GM12878 (cell line): ENCODE measurements around the gene OVOL3.

Experiments
- CEBPB ChIP-seq, 2 experiments: fragments of 150-350 bp in 1 of 2; IDR thresholded peaks; 2 replicates each; pipeline ENCODE4 v1.6.1; 2012 to 2014; ENCODE audit warnings: low read depth in 2 of 2, low read length in 2 of 2, borderline replicate concordance in 1 of 2, inconsistent platforms in 1 of 2
- CHD1 ChIP-seq: IDR thresholded peaks from 2 replicates; pipeline ENCODE4 v1.6.1; 2012; ENCODE audit warnings: low read depth, low read length, improper control_type of control experiment
- CHD4 ChIP-seq: fragments of 200-600 bp; sonication (generic); IDR thresholded peaks from 2 replicates; pipeline ENCODE4 v1.6.1; 2016; ENCODE audit warnings: mild to moderate bottlenecking
- CREB1 ChIP-seq: IDR thresholded peaks from 2 replicates; pipeline ENCODE4 v1.6.1; 2012; ENCODE audit warnings: low read depth, mild to moderate bottlenecking, inconsistent platforms
- MXI1 ChIP-seq: fragments of 150-350 bp; IDR thresholded peaks from 2 replicates; pipeline ENCODE4 v1.6.1; 2011; ENCODE audit warnings: low read depth, mild to moderate bottlenecking, inconsistent platforms, low read length, improper control_type of control experiment
- NRF1 ChIP-seq: conservative IDR thresholded peaks from 2 replicates; pipeline ENCODE4 v1.6.1; 2011; ENCODE audit warnings: mild to moderate bottlenecking, low read depth, low read length, improper control_type of control experiment
- RFX5 ChIP-seq: IDR thresholded peaks from 2 replicates; pipeline ENCODE4 v1.6.1; 2011; ENCODE audit warnings: low read depth, low read length, improper control_type of control experiment
- TAF1 ChIP-seq: IDR thresholded peaks from 2 replicates; pipeline ENCODE4 v1.6.1; 2011; ENCODE audit warnings: mild to moderate bottlenecking, low read depth, low read length, borderline replicate concordance
- TCF3 ChIP-seq: IDR thresholded peaks from 2 replicates; pipeline ENCODE4 v1.6.1; 2012; ENCODE audit warnings: low read depth, mild to moderate bottlenecking, low read length, borderline replicate concordance; ENCODE audit not compliant: insufficient read depth
- TF ChIP-seq, protein P1 (sequence below): IDR thresholded peaks from 2 replicates; pipeline ENCODE4 v1.6.1; 2011; ENCODE audit warnings: low read depth, low read length, improper control_type of control experiment, borderline replicate concordance
- TF ChIP-seq, protein P2 (sequence below), 3 experiments: IDR thresholded peaks in 2 of 3; conservative IDR thresholded peaks in 1 of 3; 2 replicates each; pipeline ENCODE4 v1.5.1; 2011; ENCODE audit warnings: low read depth in 3 of 3, low read length in 3 of 3, mild to moderate bottlenecking in 3 of 3, control low read depth in 2 of 3, moderate library complexity in 2 of 3, inconsistent platforms in 1 of 3, mixed read lengths in 1 of 3; ENCODE audit not compliant: control insufficient read depth in 2 of 3, insufficient read depth in 1 of 3; ENCODE audit errors: extremely low read depth in 1 of 3
- TF ChIP-seq, protein P3 (sequence below): fragments of 450-650 bp; formaldehyde crosslinking; IDR thresholded peaks from 2 replicates; pipeline ENCODE4 v1.5.0; 2022; ENCODE audit warnings: mild to moderate bottlenecking, missing genetic modification characterization

DNA sequence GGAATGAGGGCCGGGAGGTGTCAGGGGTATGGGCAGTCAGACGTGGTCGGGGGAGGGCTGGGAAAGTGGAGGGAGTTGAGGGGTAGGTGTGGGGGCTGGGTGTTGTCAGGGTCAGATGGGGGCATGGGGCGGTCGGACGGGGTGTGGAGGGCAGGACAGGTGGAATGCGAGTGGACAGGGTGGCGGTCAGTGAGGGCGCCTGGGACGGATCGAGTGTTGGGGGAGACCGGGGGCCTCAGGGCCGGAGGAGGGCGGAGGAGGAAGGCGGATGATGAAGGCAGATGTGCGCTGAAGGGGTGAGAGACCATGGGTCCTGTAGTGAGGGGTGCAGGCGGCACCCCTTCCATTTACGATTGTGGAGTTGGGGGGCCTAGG is 10.0 kb downstream of the OVOL3 start:
- TF ChIP-seq, protein P1, sequence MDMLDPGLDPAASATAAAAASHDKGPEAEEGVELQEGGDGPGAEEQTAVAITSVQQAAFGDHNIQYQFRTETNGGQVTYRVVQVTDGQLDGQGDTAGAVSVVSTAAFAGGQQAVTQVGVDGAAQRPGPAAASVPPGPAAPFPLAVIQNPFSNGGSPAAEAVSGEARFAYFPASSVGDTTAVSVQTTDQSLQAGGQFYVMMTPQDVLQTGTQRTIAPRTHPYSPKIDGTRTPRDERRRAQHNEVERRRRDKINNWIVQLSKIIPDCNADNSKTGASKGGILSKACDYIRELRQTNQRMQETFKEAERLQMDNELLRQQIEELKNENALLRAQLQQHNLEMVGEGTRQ = no peak
- TF ChIP-seq, protein P2, sequence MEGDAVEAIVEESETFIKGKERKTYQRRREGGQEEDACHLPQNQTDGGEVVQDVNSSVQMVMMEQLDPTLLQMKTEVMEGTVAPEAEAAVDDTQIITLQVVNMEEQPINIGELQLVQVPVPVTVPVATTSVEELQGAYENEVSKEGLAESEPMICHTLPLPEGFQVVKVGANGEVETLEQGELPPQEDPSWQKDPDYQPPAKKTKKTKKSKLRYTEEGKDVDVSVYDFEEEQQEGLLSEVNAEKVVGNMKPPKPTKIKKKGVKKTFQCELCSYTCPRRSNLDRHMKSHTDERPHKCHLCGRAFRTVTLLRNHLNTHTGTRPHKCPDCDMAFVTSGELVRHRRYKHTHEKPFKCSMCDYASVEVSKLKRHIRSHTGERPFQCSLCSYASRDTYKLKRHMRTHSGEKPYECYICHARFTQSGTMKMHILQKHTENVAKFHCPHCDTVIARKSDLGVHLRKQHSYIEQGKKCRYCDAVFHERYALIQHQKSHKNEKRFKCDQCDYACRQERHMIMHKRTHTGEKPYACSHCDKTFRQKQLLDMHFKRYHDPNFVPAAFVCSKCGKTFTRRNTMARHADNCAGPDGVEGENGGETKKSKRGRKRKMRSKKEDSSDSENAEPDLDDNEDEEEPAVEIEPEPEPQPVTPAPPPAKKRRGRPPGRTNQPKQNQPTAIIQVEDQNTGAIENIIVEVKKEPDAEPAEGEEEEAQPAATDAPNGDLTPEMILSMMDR (IDR thresholded peaks at IDR 0.05 in 2 of 3, conservative IDR thresholded peaks at IDR 0.05 in 1 of 3; ENCODE audit: control insufficient read depth in 2 of 3, extremely low read depth in 1 of 3, insufficient read depth in 1 of 3, low read depth in 3 of 3, low read length in 3 of 3) = no peak
- TF ChIP-seq RFX5 = no peak
- no peak for TF ChIP-seq CEBPB (IDR thresholded peaks at IDR 0.05; ENCODE audit: borderline replicate concordance in 1 of 2, low read depth in 2 of 2, low read length in 2 of 2)
- no peak for TF ChIP-seq TAF1
- no peak for TF ChIP-seq NRF1
- TF ChIP-seq MXI1 = no peak
- no peak for TF ChIP-seq TCF3
- no peak for TF ChIP-seq CHD4
- no peak for TF ChIP-seq CREB1
- TF ChIP-seq, protein P3, sequence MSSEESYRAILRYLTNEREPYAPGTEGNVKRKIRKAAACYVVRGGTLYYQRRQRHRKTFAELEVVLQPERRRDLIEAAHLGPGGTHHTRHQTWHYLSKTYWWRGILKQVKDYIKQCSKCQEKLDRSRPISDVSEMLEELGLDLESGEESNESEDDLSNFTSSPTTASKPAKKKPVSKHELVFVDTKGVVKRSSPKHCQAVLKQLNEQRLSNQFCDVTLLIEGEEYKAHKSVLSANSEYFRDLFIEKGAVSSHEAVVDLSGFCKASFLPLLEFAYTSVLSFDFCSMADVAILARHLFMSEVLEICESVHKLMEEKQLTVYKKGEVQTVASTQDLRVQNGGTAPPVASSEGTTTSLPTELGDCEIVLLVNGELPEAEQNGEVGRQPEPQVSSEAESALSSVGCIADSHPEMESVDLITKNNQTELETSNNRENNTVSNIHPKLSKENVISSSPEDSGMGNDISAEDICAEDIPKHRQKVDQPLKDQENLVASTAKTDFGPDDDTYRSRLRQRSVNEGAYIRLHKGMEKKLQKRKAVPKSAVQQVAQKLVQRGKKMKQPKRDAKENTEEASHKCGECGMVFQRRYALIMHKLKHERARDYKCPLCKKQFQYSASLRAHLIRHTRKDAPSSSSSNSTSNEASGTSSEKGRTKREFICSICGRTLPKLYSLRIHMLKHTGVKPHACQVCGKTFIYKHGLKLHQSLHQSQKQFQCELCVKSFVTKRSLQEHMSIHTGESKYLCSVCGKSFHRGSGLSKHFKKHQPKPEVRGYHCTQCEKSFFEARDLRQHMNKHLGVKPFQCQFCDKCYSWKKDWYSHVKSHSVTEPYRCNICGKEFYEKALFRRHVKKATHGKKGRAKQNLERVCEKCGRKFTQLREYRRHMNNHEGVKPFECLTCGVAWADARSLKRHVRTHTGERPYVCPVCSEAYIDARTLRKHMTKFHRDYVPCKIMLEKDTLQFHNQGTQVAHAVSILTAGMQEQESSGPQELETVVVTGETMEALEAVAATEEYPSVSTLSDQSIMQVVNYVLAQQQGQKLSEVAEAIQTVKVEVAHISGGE (CRISPR knock-in tag) = no peak
- no peak for TF ChIP-seq CHD1
